Neural cell (in vitro differentiated cells): ENCODE data around the gene RAPGEF5. TPM values are rescaled to one million over a fixed set of nuclear protein-coding genes. Genes with fewer than 3 reads are reported as not detected.

Source experiments
- H2AFZ ChIP-seq: fragments of 200-600, 300-800 bp; sonication (generic), shearing (Covaris generic); 2 replicates; pipeline ENCODE4 v1.6.0; 2014; ENCODE audit warnings: low read depth, mild to moderate bottlenecking, antibody characterized with exemption, low read length, moderate library complexity
- H3F3A ChIP-seq: fragments of 200-600 bp; shearing (Covaris generic); 2 replicates; pipeline ENCODE4 v1.6.1; 2016; ENCODE audit warnings: mild to moderate bottlenecking, moderate library complexity, mixed read lengths, antibody characterized with exemption, low read length; ENCODE audit not compliant: insufficient read depth, poor library complexity, severe bottlenecking
- H3K27ac ChIP-seq: fragments of 200-600, 300-800 bp; sonication (generic), shearing (Covaris generic); 2 replicates; pipeline ENCODE4 v1.5.1; 2014; ENCODE audit warnings: mild to moderate bottlenecking, low read length, moderate library complexity
- H3K27me3 ChIP-seq: fragments of 300-800, 200-600 bp; sonication (generic), shearing (Covaris generic); 2 replicates; pipeline ENCODE4 v1.6.0; 2014; ENCODE audit warnings: mild to moderate bottlenecking, low read depth, low read length, moderate library complexity; ENCODE audit not compliant: insufficient read depth
- H3K36me3 ChIP-seq: fragments of 300-800, 200-600 bp; sonication (generic), shearing (Covaris generic); 2 replicates; pipeline ENCODE4 v1.5.1; 2014; ENCODE audit warnings: mild to moderate bottlenecking, antibody characterized with exemption, low read length, moderate library complexity; ENCODE audit not compliant: insufficient read depth
- H3K4me2 ChIP-seq: fragments of 300-800, 200-600 bp; sonication (generic), shearing (Covaris generic); 2 replicates; pipeline ENCODE4 v1.6.0; 2014; ENCODE audit warnings: mild to moderate bottlenecking, low read length
- H3K4me3 ChIP-seq: fragments of 300-800, 200-600 bp; sonication (generic), shearing (Covaris generic); 2 replicates; pipeline ENCODE4 v1.5.1; 2014; ENCODE audit warnings: mild to moderate bottlenecking, low read length, moderate library complexity
- H3K79me2 ChIP-seq: fragments of 200-600 bp; shearing (Covaris generic); replicated peaks from 2 replicates; pipeline ENCODE4 v1.6.0; 2014; ENCODE audit warnings: mild to moderate bottlenecking, low read length, moderate library complexity; ENCODE audit not compliant: insufficient read depth
- H3K9ac ChIP-seq: fragments of 300-800, 200-600 bp; sonication (generic), shearing (Covaris generic); 2 replicates; pipeline ENCODE4 v1.6.1; 2016; ENCODE audit warnings: mild to moderate bottlenecking, low read length, mixed read lengths
- H3K9me2 ChIP-seq: fragments of 200-600 bp; shearing (Covaris generic); 2 replicates; pipeline ENCODE4 v1.6.1; 2016; ENCODE audit warnings: mild to moderate bottlenecking, low read length, mixed read lengths; ENCODE audit not compliant: insufficient read depth
- H3K9me3 ChIP-seq: fragments of 200-600, 300-800 bp; sonication (generic), shearing (Covaris generic); 2 replicates; pipeline ENCODE4 v1.6.1; 2016; ENCODE audit warnings: mild to moderate bottlenecking, mixed run types, low read length, moderate library complexity, mixed read lengths
- H4K20me1 ChIP-seq: fragments of 200-600 bp; shearing (Covaris generic); 2 replicates; pipeline ENCODE4 v1.6.1; 2016; ENCODE audit warnings: mild to moderate bottlenecking, mixed run types; ENCODE audit not compliant: insufficient read depth
- EP300 ChIP-seq: fragments of 450-650 bp; conservative IDR thresholded peaks from 2 replicates; pipeline ENCODE4 v1.6.1; 2014; ENCODE audit warnings: antibody characterized with exemption, mild to moderate bottlenecking, moderate library complexity; ENCODE audit not compliant: poor library complexity, severe bottlenecking
- EZH2 ChIP-seq: fragments of 200-600, 300-800 bp; shearing (Covaris generic), sonication (generic); IDR thresholded peaks from 2 replicates; pipeline ENCODE4 v1.6.1; 2014; ENCODE audit warnings: antibody characterized with exemption, low read length, borderline replicate concordance, mild to moderate bottlenecking; ENCODE audit not compliant: insufficient read depth, poor library complexity, severe bottlenecking
- MXI1 ChIP-seq: fragments of 450-650 bp; conservative IDR thresholded peaks from 2 replicates; pipeline ENCODE4 v1.6.1; 2014; ENCODE audit warnings: antibody characterized with exemption, mild to moderate bottlenecking; ENCODE audit not compliant: poor library complexity, severe bottlenecking
- POLR2AphosphoS5 ChIP-seq: IDR thresholded peaks from 2 replicates; pipeline ENCODE4 v1.6.1; 2012
- RAD21 ChIP-seq: fragments of 450-650 bp; conservative IDR thresholded peaks from 2 replicates; pipeline ENCODE4 v1.6.1; 2014; ENCODE audit warnings: antibody characterized with exemption, mild to moderate bottlenecking, moderate library complexity
- SMC3 ChIP-seq: fragments of 450-650 bp; conservative IDR thresholded peaks from 2 replicates; pipeline ENCODE4 v1.6.1; 2014; ENCODE audit warnings: antibody characterized with exemption, mild to moderate bottlenecking, moderate library complexity; ENCODE audit not compliant: poor library complexity
- TAF1 ChIP-seq: IDR thresholded peaks from 2 replicates; pipeline ENCODE4 v1.6.1; 2012; ENCODE audit warnings: low read depth
- polyA plus RNA-seq: library from polyadenylated mRNA; depleted of rRNA; stranded (reverse); fragments of >200 nt; gene quantifications from 2 replicates; pipeline ENCODE4 v1.2.3, GENCODE V29; 2014
- TF ChIP-seq, protein P1 (sequence below): fragments of 450-650 bp; IDR thresholded peaks from 2 replicates; pipeline ENCODE4 v1.5.1; 2014; ENCODE audit warnings: antibody characterized with exemption, mild to moderate bottlenecking, moderate library complexity; ENCODE audit not compliant: poor library complexity, severe bottlenecking
- TF ChIP-seq, protein P2 (sequence below): IDR thresholded peaks from 2 replicates; pipeline ENCODE4 v1.6.1; 2012; ENCODE audit warnings: borderline replicate concordance

The RAPGEF5 gene
- polyA plus RNA-seq, 1 donor from 2014 or later, result 48.0 TPM

DNA sequence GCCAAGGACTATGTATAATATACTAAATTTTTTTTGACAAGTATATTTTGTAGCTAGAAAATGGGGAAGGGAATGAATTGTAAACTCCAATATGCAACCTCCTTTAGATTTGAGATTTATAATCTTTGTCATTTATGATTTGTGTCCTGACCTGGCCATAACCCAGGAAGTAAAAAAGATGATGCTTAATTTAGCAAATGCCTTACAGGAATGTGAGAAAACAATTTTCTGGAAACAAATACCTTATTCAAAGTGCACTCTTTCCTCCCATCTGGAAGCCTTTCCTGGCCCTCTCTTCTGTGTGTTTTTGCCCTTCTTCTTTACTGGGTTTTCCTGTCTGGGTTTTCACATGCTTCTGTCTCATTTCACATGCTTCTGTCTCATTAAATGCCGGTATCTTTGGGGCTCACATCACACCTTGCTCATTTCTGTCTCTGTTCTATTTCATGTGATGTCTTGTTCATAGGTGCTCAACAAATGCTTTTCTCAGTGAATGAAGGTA, 149.2 kb downstream of the RAPGEF5 start:
- Histone ChIP-seq H2AFZ (no peak overlapping the region), H3K9me3 (no peaks in the 10 kb centered on the region), H4K20me1 (no peaks in the 10 kb centered on the region), H3K9me2 (no peaks in the 10 kb centered on the region), H3K4me2 (no peak overlapping the region), H3K79me2 (no peaks in the 10 kb centered on the region), H3K27ac (no peak overlapping the region), H3F3A (no peaks in the 10 kb centered on the region), H3K36me3 (no peaks in the 10 kb centered on the region), H3K9ac (no peak overlapping the region), H3K27me3 (no peaks in the 10 kb centered on the region), H3K4me3 (no peak overlapping the region)
- TF ChIP-seq TAF1, result no peak

DNA sequence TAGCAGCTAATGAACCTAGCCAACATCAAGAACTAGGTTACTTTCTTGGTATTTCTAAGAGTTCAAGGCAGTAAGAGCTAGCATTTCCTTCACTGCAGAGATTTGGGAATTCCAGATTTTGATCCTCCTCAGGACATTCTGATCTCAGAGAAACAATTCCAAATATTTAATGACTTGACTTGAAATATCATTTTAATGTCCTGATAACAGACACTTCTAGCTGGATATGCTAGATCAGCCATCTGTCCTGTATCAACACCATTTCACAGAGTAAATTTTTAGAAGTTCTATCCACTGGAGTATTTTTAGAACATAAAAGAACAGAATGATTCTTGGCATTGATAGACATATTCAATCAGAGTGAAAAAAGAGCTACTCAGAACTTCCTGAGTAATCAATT, 151.3 kb downstream of the RAPGEF5 start:
- no peak overlapping the region for H3K27ac ChIP-seq
- TF ChIP-seq SMC3, result no peak
- TF ChIP-seq, protein P1, sequence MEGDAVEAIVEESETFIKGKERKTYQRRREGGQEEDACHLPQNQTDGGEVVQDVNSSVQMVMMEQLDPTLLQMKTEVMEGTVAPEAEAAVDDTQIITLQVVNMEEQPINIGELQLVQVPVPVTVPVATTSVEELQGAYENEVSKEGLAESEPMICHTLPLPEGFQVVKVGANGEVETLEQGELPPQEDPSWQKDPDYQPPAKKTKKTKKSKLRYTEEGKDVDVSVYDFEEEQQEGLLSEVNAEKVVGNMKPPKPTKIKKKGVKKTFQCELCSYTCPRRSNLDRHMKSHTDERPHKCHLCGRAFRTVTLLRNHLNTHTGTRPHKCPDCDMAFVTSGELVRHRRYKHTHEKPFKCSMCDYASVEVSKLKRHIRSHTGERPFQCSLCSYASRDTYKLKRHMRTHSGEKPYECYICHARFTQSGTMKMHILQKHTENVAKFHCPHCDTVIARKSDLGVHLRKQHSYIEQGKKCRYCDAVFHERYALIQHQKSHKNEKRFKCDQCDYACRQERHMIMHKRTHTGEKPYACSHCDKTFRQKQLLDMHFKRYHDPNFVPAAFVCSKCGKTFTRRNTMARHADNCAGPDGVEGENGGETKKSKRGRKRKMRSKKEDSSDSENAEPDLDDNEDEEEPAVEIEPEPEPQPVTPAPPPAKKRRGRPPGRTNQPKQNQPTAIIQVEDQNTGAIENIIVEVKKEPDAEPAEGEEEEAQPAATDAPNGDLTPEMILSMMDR, result no peak
- no peak for TF ChIP-seq TAF1
- no peak for TF ChIP-seq MXI1
- TF ChIP-seq RAD21, result no peak
- TF ChIP-seq POLR2AphosphoS5, result no peak
- no peak for TF ChIP-seq EP300
- TF ChIP-seq EZH2, result no peak
- TF ChIP-seq, protein P2, sequence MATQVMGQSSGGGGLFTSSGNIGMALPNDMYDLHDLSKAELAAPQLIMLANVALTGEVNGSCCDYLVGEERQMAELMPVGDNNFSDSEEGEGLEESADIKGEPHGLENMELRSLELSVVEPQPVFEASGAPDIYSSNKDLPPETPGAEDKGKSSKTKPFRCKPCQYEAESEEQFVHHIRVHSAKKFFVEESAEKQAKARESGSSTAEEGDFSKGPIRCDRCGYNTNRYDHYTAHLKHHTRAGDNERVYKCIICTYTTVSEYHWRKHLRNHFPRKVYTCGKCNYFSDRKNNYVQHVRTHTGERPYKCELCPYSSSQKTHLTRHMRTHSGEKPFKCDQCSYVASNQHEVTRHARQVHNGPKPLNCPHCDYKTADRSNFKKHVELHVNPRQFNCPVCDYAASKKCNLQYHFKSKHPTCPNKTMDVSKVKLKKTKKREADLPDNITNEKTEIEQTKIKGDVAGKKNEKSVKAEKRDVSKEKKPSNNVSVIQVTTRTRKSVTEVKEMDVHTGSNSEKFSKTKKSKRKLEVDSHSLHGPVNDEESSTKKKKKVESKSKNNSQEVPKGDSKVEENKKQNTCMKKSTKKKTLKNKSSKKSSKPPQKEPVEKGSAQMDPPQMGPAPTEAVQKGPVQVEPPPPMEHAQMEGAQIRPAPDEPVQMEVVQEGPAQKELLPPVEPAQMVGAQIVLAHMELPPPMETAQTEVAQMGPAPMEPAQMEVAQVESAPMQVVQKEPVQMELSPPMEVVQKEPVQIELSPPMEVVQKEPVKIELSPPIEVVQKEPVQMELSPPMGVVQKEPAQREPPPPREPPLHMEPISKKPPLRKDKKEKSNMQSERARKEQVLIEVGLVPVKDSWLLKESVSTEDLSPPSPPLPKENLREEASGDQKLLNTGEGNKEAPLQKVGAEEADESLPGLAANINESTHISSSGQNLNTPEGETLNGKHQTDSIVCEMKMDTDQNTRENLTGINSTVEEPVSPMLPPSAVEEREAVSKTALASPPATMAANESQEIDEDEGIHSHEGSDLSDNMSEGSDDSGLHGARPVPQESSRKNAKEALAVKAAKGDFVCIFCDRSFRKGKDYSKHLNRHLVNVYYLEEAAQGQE, result no peak
- no peaks in the 10 kb centered on the region for H3K79me2 ChIP-seq
- no peak overlapping the region for H3K4me2 ChIP-seq
- no peak overlapping the region for H3K4me3 ChIP-seq
- no peaks in the 10 kb centered on the region for H3F3A ChIP-seq
- no peak overlapping the region for H3K9ac ChIP-seq
- H3K36me3 ChIP-seq, result no peaks in the 10 kb centered on the region
- H3K9me2 ChIP-seq, result no peaks in the 10 kb centered on the region
- H3K9me3 ChIP-seq, result no peaks in the 10 kb centered on the region
- H4K20me1 ChIP-seq, result no peaks in the 10 kb centered on the region
- no peak overlapping the region for H2AFZ ChIP-seq
- H3K27me3 ChIP-seq, result no peaks in the 10 kb centered on the region

DNA sequence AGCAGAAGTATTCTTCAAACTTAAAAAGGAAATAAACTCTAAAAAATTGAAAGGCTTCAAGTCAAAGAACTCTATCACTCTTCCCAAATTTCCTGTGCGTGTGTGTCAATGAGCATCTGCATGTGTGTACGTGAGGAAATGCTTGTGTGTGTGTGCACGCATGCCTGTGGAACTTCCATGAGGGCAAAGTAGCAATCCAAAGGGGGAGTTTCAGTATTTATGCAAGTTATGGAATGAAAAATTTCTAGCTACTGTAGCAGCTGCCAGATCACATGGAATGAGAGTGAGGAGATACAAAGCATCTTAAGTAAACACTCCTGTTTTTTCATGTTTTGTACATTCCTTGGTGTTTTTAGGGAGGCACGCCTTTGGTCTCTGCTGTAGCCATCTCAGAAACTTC, 152.6 kb downstream of the RAPGEF5 start:
- no peaks in the 10 kb centered on the region for H3K36me3 ChIP-seq
- no peak overlapping the region for H3K9ac ChIP-seq
- H3K4me3 ChIP-seq, result no peak overlapping the region
- H3K9me3 ChIP-seq, result no peaks in the 10 kb centered on the region
- TF ChIP-seq POLR2AphosphoS5 (no peak), TAF1 (no peak), MXI1 (no peak)
- no peaks in the 10 kb centered on the region for H3K9me2 ChIP-seq
- no peak overlapping the region for H3K27ac ChIP-seq
- H3K79me2 ChIP-seq, result no peaks in the 10 kb centered on the region
- H3K27me3 ChIP-seq, result no peaks in the 10 kb centered on the region
- H3F3A ChIP-seq, result no peaks in the 10 kb centered on the region
- H4K20me1 ChIP-seq, result no peaks in the 10 kb centered on the region
- no peak overlapping the region for H3K4me2 ChIP-seq
- H2AFZ ChIP-seq, result no peak overlapping the region
